ENCODE results near the gene WDR82.

Gene WDR82

GRCh38 chr3:52222319-52223221, 55.9 kb downstream of the WDR82 start:
- FAIRE-seq = no peak
- no peak for TF ChIP-seq TAF1 (IDR thresholded peaks at IDR 0.05; ENCODE audit: borderline replicate concordance, low read depth, low read length)
- no peak for TF ChIP-seq POLR2A (IDR thresholded peaks at IDR 0.05; ENCODE audit: low read depth, low read length)
- TF ChIP-seq POLR2AphosphoS5 (IDR thresholded peaks at IDR 0.05; ENCODE audit: low read depth, low read length) = no peak
- DNase-seq (ENCODE audit: insufficient read length) = no peak

GRCh38 chr3:52221563-52222318, 56.7 kb downstream of the WDR82 start:
- TF ChIP-seq TAF1 (IDR thresholded peaks at IDR 0.05; ENCODE audit: borderline replicate concordance, low read depth, low read length) = no peak
- TF ChIP-seq POLR2A (IDR thresholded peaks at IDR 0.05; ENCODE audit: low read depth, low read length) = no peak
- no peak for TF ChIP-seq POLR2AphosphoS5 (IDR thresholded peaks at IDR 0.05; ENCODE audit: low read depth, low read length)

GRCh38 chr3:52221141-52221562, 57.3 kb downstream of the WDR82 start:
- DNase-seq (ENCODE audit: insufficient read length) (no peak), FAIRE-seq (no peak)
- TF ChIP-seq POLR2A (IDR thresholded peaks at IDR 0.05; ENCODE audit: low read depth, low read length) = no peak
- no peak for TF ChIP-seq POLR2AphosphoS5 (IDR thresholded peaks at IDR 0.05; ENCODE audit: low read depth, low read length)
- TF ChIP-seq TAF1 (IDR thresholded peaks at IDR 0.05; ENCODE audit: borderline replicate concordance, low read depth, low read length) = no peak

More at GRCh38 chr3:52221563-52222318, 56.7 kb downstream of the WDR82 start:
- no peak for FAIRE-seq
- DNase-seq (ENCODE audit: insufficient read length) = no peak

DNA sequence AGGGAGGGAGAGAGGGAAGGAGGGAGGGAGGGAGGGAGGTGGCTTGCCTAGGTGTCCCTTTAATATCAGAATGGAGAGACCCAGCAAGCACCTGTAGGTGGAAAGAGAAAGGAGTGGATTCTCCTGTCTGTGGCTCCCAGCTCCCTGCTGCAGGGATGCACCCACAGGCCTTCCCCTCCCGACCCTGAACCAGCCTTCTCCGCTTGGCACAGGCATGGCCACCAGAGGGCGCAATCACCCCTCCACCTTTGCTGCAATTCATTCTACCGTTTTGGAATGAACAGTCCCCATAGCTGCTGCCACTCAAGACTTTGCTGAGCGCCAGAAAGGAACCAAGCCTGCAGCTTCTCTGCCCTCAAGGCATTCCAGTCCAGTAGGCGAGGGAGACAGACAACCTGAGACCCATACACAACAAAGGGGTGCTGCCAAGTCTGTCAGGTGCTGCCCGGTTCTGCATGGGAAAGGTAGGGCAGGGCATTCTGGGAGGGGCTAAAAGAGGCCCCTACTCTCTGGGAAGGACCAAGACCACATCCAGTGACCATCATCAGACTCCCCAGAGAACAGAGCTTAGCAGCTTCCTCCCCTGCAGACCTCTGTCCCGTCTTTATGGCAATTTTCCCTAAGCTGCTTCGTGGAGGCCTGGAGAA, 57.9 kb downstream of the WDR82 start:
- no peak for TF ChIP-seq TAF1 (IDR thresholded peaks at IDR 0.05; ENCODE audit: borderline replicate concordance, low read depth, low read length)
- no peak for TF ChIP-seq POLR2AphosphoS5 (IDR thresholded peaks at IDR 0.05; ENCODE audit: low read depth, low read length)
- TF ChIP-seq POLR2A (IDR thresholded peaks at IDR 0.05; ENCODE audit: low read depth, low read length) = no peak
- FAIRE-seq (peak; percentile 98), DNase-seq (ENCODE audit: insufficient read length) (peak; percentile 82)

DNA sequence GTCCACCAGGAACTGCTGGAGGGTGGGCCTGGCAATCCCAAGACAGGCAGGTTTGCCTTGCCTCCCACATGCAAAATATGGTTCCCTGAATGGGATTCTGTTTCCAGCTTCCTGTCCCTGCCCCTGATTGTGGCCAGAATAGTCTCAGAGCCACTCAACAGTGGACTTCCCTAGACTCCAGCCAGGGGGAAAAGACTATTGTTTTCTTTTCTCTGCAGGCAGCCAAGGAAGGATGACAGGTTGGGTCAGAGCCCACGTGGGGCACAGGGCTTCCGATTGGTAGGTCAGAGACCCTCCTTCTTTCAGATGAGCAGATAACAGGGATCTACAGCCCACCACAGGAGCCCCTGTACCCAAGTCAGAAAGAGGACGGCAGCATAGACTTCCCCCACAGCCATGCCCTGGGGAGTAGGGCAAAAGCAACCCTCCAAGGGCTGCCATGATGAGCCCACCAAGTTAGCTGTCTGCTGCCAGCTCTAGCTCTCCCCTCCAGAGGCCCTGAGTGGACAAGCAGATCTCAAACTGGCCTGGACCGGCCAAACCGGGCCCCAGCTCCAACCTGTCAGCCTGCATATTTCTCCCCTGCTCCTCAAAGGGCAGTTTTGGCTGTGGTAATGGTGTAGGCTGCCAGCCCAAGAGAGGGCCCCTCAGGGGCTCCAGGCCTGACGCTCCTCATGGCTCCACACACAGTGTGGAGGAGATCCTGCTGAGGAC, 59.4 kb downstream of the WDR82 start:
- no peak for DNase-seq (ENCODE audit: insufficient read length)
- TF ChIP-seq TAF1 (IDR thresholded peaks at IDR 0.05; ENCODE audit: borderline replicate concordance, low read depth, low read length) = no peak
- no peak for TF ChIP-seq POLR2AphosphoS5 (IDR thresholded peaks at IDR 0.05; ENCODE audit: low read depth, low read length)
- no peak for TF ChIP-seq POLR2A (IDR thresholded peaks at IDR 0.05; ENCODE audit: low read depth, low read length)
- no peak for FAIRE-seq

DNA sequence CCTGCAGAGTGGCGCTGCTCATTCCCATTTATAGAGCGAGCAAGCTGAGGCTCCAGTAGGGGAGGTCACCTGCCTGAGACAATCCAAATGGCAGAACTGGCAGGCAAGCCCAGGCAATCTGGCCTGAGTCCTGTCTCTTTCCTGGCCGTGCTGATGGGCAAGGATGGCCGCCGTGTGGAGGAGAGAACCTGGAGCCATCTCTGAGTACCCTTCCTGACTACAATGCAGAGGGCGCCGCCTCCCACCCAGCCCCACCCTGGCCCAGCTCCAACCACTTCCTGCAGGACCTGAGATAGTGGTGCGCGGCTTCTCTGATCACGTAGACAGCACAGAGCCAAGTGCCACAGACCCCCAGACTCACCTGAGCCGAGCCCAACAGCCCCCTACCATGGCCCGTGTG, 60.0 kb downstream of the WDR82 start:
- no peak for FAIRE-seq
- TF ChIP-seq POLR2AphosphoS5 (IDR thresholded peaks at IDR 0.05; ENCODE audit: low read depth, low read length) = no peak
- TF ChIP-seq POLR2A (IDR thresholded peaks at IDR 0.05; ENCODE audit: low read depth, low read length) = no peak
- no peak for TF ChIP-seq TAF1 (IDR thresholded peaks at IDR 0.05; ENCODE audit: borderline replicate concordance, low read depth, low read length)

GRCh38 chr3:52218026-52218425, 60.4 kb downstream of the WDR82 start:
- TF ChIP-seq POLR2AphosphoS5 (IDR thresholded peaks at IDR 0.05; ENCODE audit: low read depth, low read length) (no peak), TAF1 (IDR thresholded peaks at IDR 0.05; ENCODE audit: borderline replicate concordance, low read depth, low read length) (no peak), POLR2A (IDR thresholded peaks at IDR 0.05; ENCODE audit: low read depth, low read length) (no peak)
- no peak for DNase-seq (ENCODE audit: insufficient read length)
- FAIRE-seq = no peak

More for the DNA sequence above, 60.0 kb downstream of the WDR82 start:
- DNase-seq (ENCODE audit: insufficient read length) = no peak

DNA sequence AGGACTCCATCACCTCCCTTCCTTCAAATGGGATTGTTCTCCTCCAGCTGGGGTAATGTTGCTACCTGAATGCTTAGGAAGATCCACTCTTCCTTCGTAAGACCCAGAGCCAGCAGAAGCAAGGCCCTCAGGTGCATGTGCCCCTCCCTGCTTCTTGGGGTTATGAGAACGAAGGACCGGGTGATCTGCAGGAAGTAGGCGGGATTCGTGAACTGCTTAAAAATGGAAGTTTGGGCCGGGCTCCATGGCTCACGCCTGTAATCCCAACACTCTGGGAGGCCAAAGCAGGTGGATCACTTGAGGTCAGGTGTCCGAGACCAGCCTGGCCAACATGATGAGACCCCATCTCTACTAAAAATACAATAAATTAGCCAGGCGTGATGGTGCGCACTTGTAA, 61.0 kb downstream of the WDR82 start:
- FAIRE-seq (no peak), DNase-seq (ENCODE audit: insufficient read length) (no peak)
- TF ChIP-seq TAF1 (IDR thresholded peaks at IDR 0.05; ENCODE audit: borderline replicate concordance, low read depth, low read length) (no peak), POLR2AphosphoS5 (IDR thresholded peaks at IDR 0.05; ENCODE audit: low read depth, low read length) (no peak), POLR2A (IDR thresholded peaks at IDR 0.05; ENCODE audit: low read depth, low read length) (no peak)

DNA sequence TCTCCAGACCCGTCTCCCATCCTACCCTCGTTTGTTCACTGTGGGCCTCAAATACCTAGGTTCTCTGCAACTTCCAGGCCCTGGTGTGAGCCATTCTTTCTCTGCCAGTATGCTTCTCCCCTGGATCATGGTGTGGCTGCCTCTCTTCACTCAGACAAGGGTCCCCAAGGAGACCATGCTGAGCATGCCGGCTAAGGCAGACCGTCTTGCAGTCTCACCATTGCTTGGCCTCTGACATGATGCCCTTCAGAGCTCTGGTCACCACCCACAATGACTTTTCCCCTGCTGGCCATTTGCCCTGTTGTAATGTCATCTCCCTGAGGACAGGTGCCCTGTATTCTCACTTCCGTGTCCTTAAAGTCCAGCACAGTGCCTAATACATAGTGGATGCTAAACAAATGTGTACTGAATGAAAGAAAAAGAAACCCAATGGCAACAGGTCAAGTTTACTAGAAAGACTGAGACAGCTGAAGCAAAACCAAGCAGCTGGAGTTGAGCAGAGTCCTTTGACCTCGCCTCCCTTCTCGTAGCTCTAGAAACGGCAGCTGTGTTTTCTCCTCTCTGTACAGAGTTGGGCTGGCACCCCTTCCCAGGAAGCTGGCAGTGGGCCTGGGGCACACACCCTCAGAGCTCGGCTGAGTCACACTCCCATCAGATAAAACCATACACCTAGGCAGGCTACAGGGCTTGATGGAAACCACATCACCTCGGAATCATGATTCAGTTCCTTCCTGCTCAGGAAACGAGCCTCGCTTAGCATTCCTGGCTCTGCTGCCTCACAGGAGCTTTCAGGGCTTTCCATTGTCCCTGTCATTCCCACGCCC, 61.7 kb downstream of the WDR82 start:
- DNase-seq (ENCODE audit: insufficient read length) (no peak), FAIRE-seq (no peak)
- TF ChIP-seq POLR2AphosphoS5 (IDR thresholded peaks at IDR 0.05; ENCODE audit: low read depth, low read length) (no peak), POLR2A (IDR thresholded peaks at IDR 0.05; ENCODE audit: low read depth, low read length) (no peak), TAF1 (IDR thresholded peaks at IDR 0.05; ENCODE audit: borderline replicate concordance, low read depth, low read length) (no peak)

DNA sequence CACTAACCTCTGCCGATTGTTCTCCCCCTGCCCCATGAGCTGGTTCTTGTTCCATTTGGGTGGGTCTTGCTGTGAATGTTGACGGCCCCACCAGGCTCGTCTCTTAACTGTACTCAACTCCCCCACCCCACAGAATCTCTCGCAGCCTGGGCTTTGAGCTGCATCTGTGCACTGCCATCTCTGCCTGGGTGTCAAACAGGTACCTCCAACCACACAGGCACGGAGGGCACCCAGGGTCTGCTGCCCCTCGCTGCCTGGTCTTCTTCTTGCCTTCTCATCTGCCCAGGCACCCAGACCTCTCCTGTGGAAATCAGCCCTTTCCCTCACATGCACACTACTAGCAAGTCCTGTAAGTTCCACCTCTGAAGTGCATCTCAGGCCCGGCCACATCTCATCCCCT, 63.1 kb downstream of the WDR82 start:
- no peak for FAIRE-seq

More for the DNA sequence above, 63.1 kb downstream of the WDR82 start:
- TF ChIP-seq POLR2AphosphoS5 (IDR thresholded peaks at IDR 0.05; ENCODE audit: low read depth, low read length) = no peak
- no peak for TF ChIP-seq POLR2A (IDR thresholded peaks at IDR 0.05; ENCODE audit: low read depth, low read length)
- TF ChIP-seq TAF1 (IDR thresholded peaks at IDR 0.05; ENCODE audit: borderline replicate concordance, low read depth, low read length) = no peak
- no peak for DNase-seq (ENCODE audit: insufficient read length)

Data from GM12892 (cell line).